Measurements from ENCODE around the gene RGS11.

RGS11 gene

DNA sequence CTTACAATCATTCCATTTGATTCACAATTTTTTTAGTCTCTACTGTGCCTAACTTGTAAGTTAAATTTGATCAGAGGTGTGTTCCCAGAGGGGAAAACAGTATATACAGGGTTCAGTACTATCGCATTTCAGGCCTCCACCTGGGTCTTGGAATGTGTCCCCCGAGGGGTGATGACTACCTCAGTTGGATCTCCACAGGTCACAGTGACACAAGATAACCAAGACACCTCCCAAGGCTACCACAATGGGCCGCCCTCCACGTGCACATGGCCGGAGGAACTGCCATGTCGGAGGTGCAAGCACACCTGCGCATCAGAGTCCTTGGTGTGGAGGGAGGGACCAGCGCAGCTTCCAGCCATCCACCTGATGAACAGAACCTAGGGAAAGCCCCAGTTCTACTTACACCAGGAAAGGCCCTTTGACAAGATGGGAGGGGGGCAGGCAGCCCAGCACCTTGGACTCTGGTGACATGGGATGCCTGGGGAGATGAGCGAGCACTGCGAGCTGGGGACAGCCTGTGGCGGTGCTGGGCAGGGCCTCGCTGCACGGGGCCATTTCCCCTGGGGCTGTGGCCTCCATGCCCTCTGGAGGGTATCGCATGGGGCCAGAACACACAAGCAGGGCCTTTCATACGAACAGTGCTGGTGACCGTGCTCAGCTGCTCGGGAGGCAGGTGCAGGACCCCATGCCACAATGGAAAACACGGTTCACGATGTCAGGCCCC lies 41.2 kb upstream of the RGS11 start:
- H3K9ac ChIP-seq: no peak overlapping the region; a peak in 1 of 22 replicates
- H3K36me3 ChIP-seq: peaks cover 52 to 79% (median 60%) of the 10 kb centered on the region in 11 experiments
- no peaks in the 10 kb centered on the region for H3K9me3 ChIP-seq (replicated peaks in 1 of 11)
- no peaks in the 10 kb centered on the region for H3K27me3 ChIP-seq
- no peak overlapping the region for H3K27ac ChIP-seq
- H3K4me2 ChIP-seq: no peak overlapping the region
- H3K4me3 ChIP-seq: no peak overlapping the region
- no peak for TF ChIP-seq Cebpa-rat (IDR thresholded peaks at IDR 0.05)
- H4K20me1 ChIP-seq: peaks cover 93 to 100% (median 99%) of the 10 kb centered on the region in 11 experiments
- peaks cover 0 to 43% (median 25%) of the 10 kb centered on the region in 10 experiments; a peak in 17 of 20 replicates for H3K4me1 ChIP-seq

GRCh38 chr16:314795-315299 lies 39.1 kb upstream of the RGS11 start:
- Histone ChIP-seq H3K4me2 (0 out of 22 replicates have a peak overlapping the region, but pooled peaks of 1 of the 11 experiments have one; percentile 0), H3K9me3 (replicated peaks in 1 of 11) (no peaks in the 10 kb centered on the region), H3K9ac (no peak overlapping the region), H3K4me3 (no peak overlapping the region), H4K20me1 (peaks cover 81 to 100% (median 93%) of the 10 kb centered on the region in 11 experiments), H3K27ac (no peak overlapping the region), H3K4me1 (peaks cover 0 to 35% (median 12%) of the 10 kb centered on the region in 10 experiments; a peak in 17 of 20 replicates), H3K27me3 (no peaks in the 10 kb centered on the region), H3K36me3 (peaks cover 57 to 83% (median 73%) of the 10 kb centered on the region in 11 experiments)
- no peak for TF ChIP-seq Cebpa-rat (IDR thresholded peaks at IDR 0.05)

- H3K9ac ChIP-seq: no peak overlapping the region
- H3K27ac ChIP-seq: no peak overlapping the region
- H3K27me3 ChIP-seq: no peaks in the 10 kb centered on the region
- peaks cover 0 to 35% (median 12%) of the 10 kb centered on the region in 10 experiments; a peak in 17 of 20 replicates for H3K4me1 ChIP-seq
- no peak for TF ChIP-seq Cebpa-rat (IDR thresholded peaks at IDR 0.05)
- no peaks in the 10 kb centered on the region for H3K9me3 ChIP-seq (replicated peaks in 1 of 11)
- no peak overlapping the region for H3K4me2 ChIP-seq
- peaks cover 81 to 100% (median 93%) of the 10 kb centered on the region in 11 experiments for H4K20me1 ChIP-seq
- peaks cover 58 to 83% (median 74%) of the 10 kb centered on the region in 11 experiments for H3K36me3 ChIP-seq
- H3K4me3 ChIP-seq: no peak overlapping the region
Measured at GRCh38 chr16:314351-314750, 38.6 kb upstream of the RGS11 start.

DNA sequence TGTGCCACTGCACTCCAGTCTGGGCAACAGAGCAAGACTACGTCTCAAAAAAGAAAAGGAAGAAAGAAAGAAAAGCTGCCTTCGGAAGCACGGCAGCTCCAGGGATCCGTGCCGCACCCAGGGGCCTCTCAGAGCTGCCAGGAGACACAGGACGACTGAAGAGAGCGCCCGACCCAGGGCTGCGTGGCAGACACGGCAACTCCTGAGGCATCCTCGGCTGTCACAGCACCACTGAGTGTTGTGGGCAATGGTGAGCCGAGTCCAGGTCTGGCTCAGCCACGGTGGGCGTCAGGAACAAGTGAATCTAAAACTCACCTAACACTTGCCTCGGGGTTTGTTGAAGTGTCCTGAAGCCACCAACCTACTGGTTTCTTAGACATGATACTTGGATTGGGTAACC lies 36.0 kb upstream of the RGS11 start:
- TF ChIP-seq Cebpa-rat (IDR thresholded peaks at IDR 0.05): no peak
- H3K9me3 ChIP-seq (replicated peaks in 1 of 11): no peaks in the 10 kb centered on the region
- no peak overlapping the region for H3K27ac ChIP-seq
- H3K9ac ChIP-seq: no peak overlapping the region
- H3K36me3 ChIP-seq: peaks cover 64 to 83% (median 74%) of the 10 kb centered on the region in 11 experiments
- H4K20me1 ChIP-seq: peaks cover 63 to 100% (median 90%) of the 10 kb centered on the region in 11 experiments
- H3K27me3 ChIP-seq: no peaks in the 10 kb centered on the region
- no peak overlapping the region for H3K4me3 ChIP-seq
- peaks cover 0 to 46% (median 29%) of the 10 kb centered on the region in 10 experiments; a peak in 18 of 20 replicates for H3K4me1 ChIP-seq
- no peak overlapping the region for H3K4me2 ChIP-seq

DNA sequence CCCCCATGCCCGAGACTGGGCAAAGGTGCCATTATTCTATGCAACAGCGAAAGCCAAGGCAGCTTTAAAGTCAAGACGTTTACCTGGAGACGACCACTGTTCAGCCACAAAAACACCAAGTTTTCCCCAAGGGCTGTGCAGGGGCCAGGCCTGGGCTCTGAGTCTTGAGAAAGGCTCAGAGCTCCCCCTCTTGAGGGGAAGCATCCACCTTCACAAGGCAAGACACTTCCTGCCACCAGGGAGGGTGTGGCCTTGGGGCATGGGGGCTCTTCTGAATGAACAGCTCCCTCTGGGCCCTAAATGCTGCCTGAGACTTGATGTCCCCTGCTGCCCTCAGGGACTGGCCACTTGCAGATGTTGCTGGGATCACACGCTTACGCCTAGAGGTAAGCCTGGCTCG lies 33.7 kb upstream of the RGS11 start:
- H3K36me3 ChIP-seq: peaks cover 68 to 96% (median 86%) of the 10 kb centered on the region in 11 experiments
- H3K9ac ChIP-seq: peak overlapping the region in 6 of 11 experiments; percentile 18 to 37 (median 28); a peak in 3 of 22 replicates
- H3K27ac ChIP-seq: no peak overlapping the region

DNA sequence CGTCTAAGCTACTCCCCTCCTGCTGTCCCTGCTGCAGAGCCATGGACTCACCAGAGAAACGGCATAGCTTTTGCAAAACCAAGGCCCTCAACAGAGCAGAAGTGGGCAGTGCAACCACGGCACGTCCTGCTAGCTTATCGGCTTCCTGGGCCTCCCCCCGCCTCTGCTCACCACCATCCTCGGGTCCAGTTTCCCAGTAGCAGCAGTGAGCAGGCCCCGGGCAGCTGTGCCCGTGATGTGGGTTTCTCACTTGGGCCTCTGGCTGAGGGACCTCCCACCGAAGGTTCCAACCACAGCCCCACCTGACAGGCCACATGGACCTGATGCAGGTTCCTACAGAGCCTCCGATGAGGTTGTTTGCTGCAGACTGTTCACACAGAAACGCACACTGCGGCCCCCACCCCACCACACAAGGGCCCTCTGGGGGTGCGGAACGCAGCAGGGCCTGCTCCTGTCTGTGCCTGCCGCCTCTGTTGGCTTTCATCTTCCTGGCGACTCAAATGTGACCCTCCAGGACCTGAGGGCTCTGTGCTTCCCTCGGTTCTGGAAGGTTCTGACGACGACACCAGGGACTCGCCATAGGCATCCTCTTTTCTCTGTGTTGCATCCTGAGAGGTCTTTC lies 32.1 kb upstream of the RGS11 start:
- peak overlapping the region in 2 of 11 experiments; percentile 2 to 47; a peak in 2 of 22 replicates for H3K4me2 ChIP-seq
- H3K36me3 ChIP-seq: peaks cover 68 to 96% (median 86%) of the 10 kb centered on the region in 11 experiments
- peaks cover 24 to 98% (median 64%) of the 10 kb centered on the region in 11 experiments; a peak in 21 of 22 replicates for H4K20me1 ChIP-seq
- no peak overlapping the region for H3K4me3 ChIP-seq
- H3K9ac ChIP-seq: peak overlapping the region in 1 of 11 experiments; percentile 28; a peak in 1 of 22 replicates
- H3K9me3 ChIP-seq (replicated peaks in 1 of 11): no peaks in the 10 kb centered on the region
- H3K4me1 ChIP-seq: peaks cover 0 to 35% (median 28%) of the 10 kb centered on the region in 10 experiments; a peak in 18 of 20 replicates
- H3K27ac ChIP-seq: no peak overlapping the region
- TF ChIP-seq Cebpa-rat (IDR thresholded peaks at IDR 0.05): no peak
- no peaks in the 10 kb centered on the region for H3K27me3 ChIP-seq

More for the DNA sequence above, 33.7 kb upstream of the RGS11 start:
- no peaks in the 10 kb centered on the region for H3K27me3 ChIP-seq
- no peak for TF ChIP-seq Cebpa-rat (IDR thresholded peaks at IDR 0.05)
- H3K4me3 ChIP-seq: no peak overlapping the region
- peaks cover 41 to 98% (median 75%) of the 10 kb centered on the region in 11 experiments; a peak in 21 of 22 replicates for H4K20me1 ChIP-seq
- H3K4me2 ChIP-seq: peak overlapping the region in 9 of 11 experiments; percentile 1 to 71 (median 54); a peak in 17 of 22 replicates
- H3K4me1 ChIP-seq: peaks cover 0 to 35% (median 28%) of the 10 kb centered on the region in 10 experiments; a peak in 18 of 20 replicates
- no peaks in the 10 kb centered on the region for H3K9me3 ChIP-seq (replicated peaks in 1 of 11)

- peak overlapping the region in 2 of 11 experiments; percentile 15 to 28; a peak in 3 of 22 replicates for H3K9ac ChIP-seq
- no peaks in the 10 kb centered on the region for H3K9me3 ChIP-seq (replicated peaks in 1 of 11)
- H3K4me1 ChIP-seq: peaks cover 0 to 35% (median 28%) of the 10 kb centered on the region in 10 experiments; a peak in 18 of 20 replicates
- H3K36me3 ChIP-seq: peaks cover 68 to 96% (median 86%) of the 10 kb centered on the region in 11 experiments
- H3K4me2 ChIP-seq: no peak overlapping the region
- no peaks in the 10 kb centered on the region for H3K27me3 ChIP-seq
- H3K27ac ChIP-seq: no peak overlapping the region
- no peak overlapping the region for H3K4me3 ChIP-seq
- TF ChIP-seq Cebpa-rat (IDR thresholded peaks at IDR 0.05): no peak
- peaks cover 16 to 98% (median 70%) of the 10 kb centered on the region in 11 experiments; a peak in 21 of 22 replicates for H4K20me1 ChIP-seq
Measured at GRCh38 chr16:306911-307370, 31.2 kb upstream of the RGS11 start.

GRCh38 chr16:305916-306626 lies 30.3 kb upstream of the RGS11 start:
- Histone ChIP-seq H3K4me1 (peaks cover 0 to 35% (median 28%) of the 10 kb centered on the region in 10 experiments; a peak in 18 of 20 replicates), H4K20me1 (peaks cover 17 to 97% (median 67%) of the 10 kb centered on the region in 11 experiments; a peak in 21 of 22 replicates), H3K27me3 (no peaks in the 10 kb centered on the region), H3K4me2 (no peak overlapping the region), H3K36me3 (peaks cover 66 to 97% (median 88%) of the 10 kb centered on the region in 11 experiments), H3K9me3 (replicated peaks in 1 of 11) (no peaks in the 10 kb centered on the region), H3K4me3 (no peak overlapping the region), H3K27ac (no peak overlapping the region), H3K9ac (peak overlapping the region in 1 of 11 experiments; percentile 15; a peak in 1 of 22 replicates)
- TF ChIP-seq Cebpa-rat (IDR thresholded peaks at IDR 0.05): no peak

All from BLaER1 treated with 17β-estradiol and CSF1 and Interleukin-3, amounts not matched to agents 10 nM and 100 nM (cell line).